22Rv1 (cell line): ENCODE data around the gene COPS6.

Source experiments
- H3K27ac ChIP-seq: fragments of 450-650 bp; 2 replicates; pipeline ENCODE4 v1.5.1; 2017
- CTCF ChIP-seq: fragments of 450-650 bp; IDR thresholded peaks from 2 replicates; pipeline ENCODE4 v1.5.1; 2017; ENCODE audit warnings: mild to moderate bottlenecking
- ZFX ChIP-seq: fragments of 450-650 bp; IDR thresholded peaks from 2 replicates; pipeline ENCODE4 v1.6.1; 2017; ENCODE audit warnings: antibody characterized with exemption, borderline replicate concordance

The COPS6 gene

GRCh38 chr7:100093925-100094486, 5.2 kb downstream of the COPS6 start:
- H3K27ac ChIP-seq = peak overlapping the region; percentile 82
- no peak for TF ChIP-seq ZFX
- TF ChIP-seq CTCF = no peak

DNA sequence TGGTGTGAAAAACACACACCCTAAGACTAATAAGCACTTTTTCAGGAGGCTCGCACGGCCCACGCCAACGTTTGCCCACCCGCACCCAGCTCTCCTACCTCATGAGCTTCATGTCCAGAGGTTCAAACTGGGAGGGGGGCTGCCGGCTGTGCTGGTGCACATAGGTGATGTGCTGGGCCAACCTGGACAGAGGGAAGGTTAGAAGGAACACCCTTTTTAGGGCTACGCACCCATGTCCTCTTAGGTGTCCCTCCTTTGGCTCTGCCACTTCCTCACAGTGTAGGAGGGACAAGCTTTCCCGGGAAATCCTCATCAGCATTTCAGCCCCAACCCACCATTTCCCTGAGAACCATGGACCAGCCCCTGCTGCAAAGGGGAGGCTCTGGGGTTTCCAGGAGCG, 6.5 kb downstream of the COPS6 start:
- no peak for TF ChIP-seq CTCF
- TF ChIP-seq ZFX = no peak
- H3K27ac ChIP-seq = peak overlapping the region; percentile 82

DNA sequence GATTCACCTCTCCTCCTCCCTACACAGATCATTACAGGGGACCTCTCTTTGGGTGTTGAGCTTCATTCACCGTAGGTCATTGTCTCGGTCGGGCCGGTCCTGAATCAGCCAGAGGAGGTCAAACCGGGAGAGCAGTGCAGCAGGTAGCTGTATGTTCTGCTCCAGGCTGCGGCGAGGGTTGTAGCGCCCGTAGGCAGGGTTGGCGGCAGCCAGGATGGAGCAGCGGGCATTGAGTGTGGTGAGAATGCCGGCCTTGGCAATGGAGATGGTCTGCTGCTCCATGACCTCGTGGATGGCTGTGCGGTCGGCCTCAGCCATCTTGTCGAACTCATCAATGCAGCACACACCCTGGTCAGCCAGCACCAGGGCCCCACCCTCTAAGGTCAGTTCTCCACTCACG, 6.9 kb downstream of the COPS6 start:
- no peak for TF ChIP-seq CTCF
- TF ChIP-seq ZFX = no peak
- peak overlapping the region; percentile 82; the same call in 1 of the 2 replicates for H3K27ac ChIP-seq

DNA sequence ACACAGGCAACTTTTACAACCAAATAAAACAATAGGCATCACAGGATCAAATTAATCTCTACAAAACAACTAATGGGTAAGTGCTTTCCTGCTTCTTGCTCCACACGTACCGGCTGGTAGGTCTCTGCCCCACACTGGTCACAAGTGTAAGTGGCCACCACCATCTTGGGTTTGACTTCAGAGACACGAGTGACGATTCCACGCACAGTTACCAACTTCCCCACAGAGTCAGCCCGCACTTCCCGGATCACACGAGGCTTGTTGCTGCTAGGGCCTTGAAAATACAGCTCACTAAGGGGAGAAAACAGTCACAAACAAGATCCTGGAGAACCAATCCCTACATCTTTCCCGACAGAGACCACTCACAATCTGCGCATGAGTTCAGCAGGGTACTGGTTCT, 10.1 kb downstream of the COPS6 start:
- TF ChIP-seq ZFX (no peak), CTCF (no peak)
- peak overlapping the region; percentile 100 for H3K27ac ChIP-seq

DNA sequence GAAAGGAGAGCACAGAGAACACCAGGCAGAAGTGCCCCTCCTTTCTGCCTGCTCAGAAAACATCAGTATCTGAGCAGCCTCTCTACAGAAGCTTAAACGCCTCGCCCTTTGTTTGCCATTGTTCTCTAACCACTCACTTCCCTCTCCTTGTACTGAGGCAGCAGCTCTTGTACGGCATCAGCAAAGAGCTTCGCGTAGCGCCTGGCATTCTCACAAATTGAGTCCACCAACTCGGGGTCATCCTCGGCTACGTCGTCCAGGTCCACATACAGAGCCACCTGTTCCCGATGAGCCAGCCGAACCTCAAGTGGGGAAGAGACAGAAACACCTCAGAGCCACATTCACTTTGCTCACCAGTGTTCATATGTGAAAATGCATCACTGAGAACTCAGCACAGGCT, 10.7 kb downstream of the COPS6 start:
- TF ChIP-seq CTCF (no peak), ZFX (no peak)
- H3K27ac ChIP-seq = peak overlapping the region; percentile 100

- no peak for TF ChIP-seq CTCF
- no peak for TF ChIP-seq ZFX
- H3K27ac ChIP-seq = peak overlapping the region; percentile 100
These were observed 11.7 kb downstream of the COPS6 start for GRCh38 chr7:100100420-100101015.

DNA sequence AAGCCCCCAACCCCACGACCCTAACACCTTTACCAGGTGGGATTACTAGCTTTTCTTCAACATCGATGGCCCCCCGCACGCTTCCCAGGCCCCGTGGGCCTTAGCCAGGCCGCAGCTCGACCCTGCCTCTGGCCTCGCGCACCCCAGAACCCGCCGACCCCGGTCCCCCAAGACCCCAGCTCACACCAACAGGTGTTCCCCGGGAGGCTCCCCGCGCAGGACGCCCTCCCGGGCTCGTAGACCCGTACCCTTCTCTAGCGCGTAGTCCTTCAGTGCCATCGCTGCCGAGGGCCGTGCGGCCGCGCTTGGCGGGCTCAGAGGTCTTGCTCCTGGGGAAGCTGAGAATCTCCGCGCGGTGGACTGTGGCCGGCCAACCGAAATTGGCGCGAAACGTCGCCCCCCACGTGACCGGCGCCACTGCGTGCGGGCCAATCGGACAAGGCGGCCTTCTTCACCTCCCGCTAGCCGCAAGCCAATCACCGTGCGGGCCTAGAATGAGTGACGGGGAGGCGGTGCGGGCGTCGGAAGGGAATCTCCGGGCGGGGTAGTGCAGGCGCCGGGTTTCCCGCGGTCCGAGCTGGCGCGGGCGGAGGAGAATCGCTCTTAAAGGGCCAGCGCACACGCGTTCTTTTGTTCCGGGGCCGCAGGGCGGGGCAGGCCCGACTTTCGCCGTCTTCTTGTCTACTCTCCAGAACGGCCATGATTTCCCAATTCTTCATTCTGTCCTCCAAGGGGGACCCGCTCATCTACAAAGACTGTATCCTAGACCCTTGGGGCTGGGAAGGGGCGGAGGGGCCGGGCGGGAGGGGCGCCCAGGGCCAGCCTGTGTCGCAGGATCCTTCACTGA, 12.5 kb downstream of the COPS6 start, which contains the start of the genes AP4M1 and MCM7:
Gene AP4M1, plus strand, starts transcription at position 628 of the 847 bp plus-strand sequence. Its CDS starts 72 bp downstream, at position 700.
Gene MCM7, minus strand, starts transcription at position 382 of the 847 bp plus-strand sequence. Its CDS starts 103 bp downstream, at position 279.
- peak within 1 kb of the TSS; percentile 100 for H3K27ac ChIP-seq
- TF ChIP-seq CTCF (no peak), ZFX (no peak)
